Measurements from ENCODE around the gene CR1L.
"Not testable (repeated sequence)": the region's sequence is repeated elsewhere in the genome, so short reads cannot be mapped to it uniquely, and the experiment has no call there.

The CR1L gene

GRCh38 chr1:207627496-207627895, 17.4 kb upstream of the CR1L start:
- no peak overlapping the region for H3K4me3 ChIP-seq (ENCODE audit: low read depth in 1 of 5, low read length in 5 of 5)
- H3K9me3 ChIP-seq (ENCODE audit: control insufficient read depth in 5 of 5, low read length in 5 of 5): no peaks in the 10 kb centered on the region
- peaks cover 0 to 4% (median 0%) of the 10 kb centered on the region in 5 donors for H3K4me1 ChIP-seq (ENCODE audit: control insufficient read depth in 5 of 5, insufficient read depth in 5 of 5, low read length in 5 of 5)
- H3K27ac ChIP-seq (ENCODE audit: low read depth, low read length): no peak overlapping the region
- H3K9ac ChIP-seq (ENCODE audit: low read length in 5 of 5): no peak overlapping the region
- H3K36me3 ChIP-seq (ENCODE audit: control insufficient read depth in 5 of 5, insufficient read depth in 5 of 5, low read length in 5 of 5): peaks cover 0 to 3% (median 0%) of the 10 kb centered on the region in 5 donors
- H3K27me3 ChIP-seq (ENCODE audit: control insufficient read depth in 5 of 5, insufficient read depth in 4 of 5, low read length in 5 of 5): no peaks in the 10 kb centered on the region

GRCh38 chr1:207628776-207629175, 16.2 kb upstream of the CR1L start:
- Histone ChIP-seq H3K4me1 (ENCODE audit: control insufficient read depth in 5 of 5, insufficient read depth in 5 of 5, low read length in 5 of 5) (peaks cover 0 to 4% (median 0%) of the 10 kb centered on the region in 5 donors), H3K9me3 (ENCODE audit: control insufficient read depth in 5 of 5, low read length in 5 of 5) (no peaks in the 10 kb centered on the region), H3K9ac (ENCODE audit: low read length in 5 of 5) (no peak overlapping the region), H3K36me3 (ENCODE audit: control insufficient read depth in 5 of 5, insufficient read depth in 5 of 5, low read length in 5 of 5) (peaks cover 0 to 3% (median 0%) of the 10 kb centered on the region in 5 donors), H3K4me3 (ENCODE audit: low read depth in 1 of 5, low read length in 5 of 5) (no peak overlapping the region), H3K27me3 (ENCODE audit: control insufficient read depth in 5 of 5, insufficient read depth in 4 of 5, low read length in 5 of 5) (no peaks in the 10 kb centered on the region), H3K27ac (ENCODE audit: low read depth, low read length) (no peak overlapping the region)

GRCh38 chr1:207631137-207631536, 13.8 kb upstream of the CR1L start:
- Histone ChIP-seq H3K4me1 (ENCODE audit: control insufficient read depth in 5 of 5, insufficient read depth in 5 of 5, low read length in 5 of 5) (peaks cover 0 to 4% (median 0%) of the 10 kb centered on the region in 5 donors), H3K36me3 (ENCODE audit: control insufficient read depth in 5 of 5, insufficient read depth in 5 of 5, low read length in 5 of 5) (peaks cover 0 to 3% (median 0%) of the 10 kb centered on the region in 5 donors), H3K27me3 (ENCODE audit: control insufficient read depth in 5 of 5, insufficient read depth in 4 of 5, low read length in 5 of 5) (no peaks in the 10 kb centered on the region), H3K9me3 (ENCODE audit: control insufficient read depth in 5 of 5, low read length in 5 of 5) (no peaks in the 10 kb centered on the region), H3K27ac (ENCODE audit: low read depth, low read length) (no peak overlapping the region), H3K4me3 (ENCODE audit: low read depth in 1 of 5, low read length in 5 of 5) (no peak overlapping the region), H3K9ac (ENCODE audit: low read length in 5 of 5) (no peak overlapping the region)

GRCh38 chr1:207633226-207633625, 11.7 kb upstream of the CR1L start:
- no peak overlapping the region for H3K4me3 ChIP-seq (ENCODE audit: low read depth in 1 of 5, low read length in 5 of 5)
- no peaks in the 10 kb centered on the region for H3K27me3 ChIP-seq (ENCODE audit: control insufficient read depth in 5 of 5, insufficient read depth in 4 of 5, low read length in 5 of 5)
- no peak overlapping the region for H3K9ac ChIP-seq (ENCODE audit: low read length in 5 of 5)
- peaks cover 0 to 3% (median 0%) of the 10 kb centered on the region in 5 donors for H3K36me3 ChIP-seq (ENCODE audit: control insufficient read depth in 5 of 5, insufficient read depth in 5 of 5, low read length in 5 of 5)
- no peaks in the 10 kb centered on the region for H3K9me3 ChIP-seq (ENCODE audit: control insufficient read depth in 5 of 5, low read length in 5 of 5)
- peaks cover 0 to 4% (median 0%) of the 10 kb centered on the region in 5 donors for H3K4me1 ChIP-seq (ENCODE audit: control insufficient read depth in 5 of 5, insufficient read depth in 5 of 5, low read length in 5 of 5)
- no peak overlapping the region for H3K27ac ChIP-seq (ENCODE audit: low read depth, low read length)

- H3K9ac ChIP-seq (ENCODE audit: low read length in 5 of 5); H3K27me3 ChIP-seq (ENCODE audit: control insufficient read depth in 5 of 5, insufficient read depth in 4 of 5, low read length in 5 of 5); H3K9me3 ChIP-seq (ENCODE audit: control insufficient read depth in 5 of 5, low read length in 5 of 5); H3K27ac ChIP-seq (ENCODE audit: low read depth, low read length); H3K36me3 ChIP-seq (ENCODE audit: control insufficient read depth in 5 of 5, insufficient read depth in 5 of 5, low read length in 5 of 5); H3K4me1 ChIP-seq (ENCODE audit: control insufficient read depth in 5 of 5, insufficient read depth in 5 of 5, low read length in 5 of 5); H3K4me3 ChIP-seq (ENCODE audit: low read depth in 1 of 5, low read length in 5 of 5): not testable (repeated sequence)
Observed at GRCh38 chr1:207633699-207634289, 11.1 kb upstream of the CR1L start.

GRCh38 chr1:207634293-207634692, 10.6 kb upstream of the CR1L start:
- not testable (repeated sequence) for H3K9me3 ChIP-seq (ENCODE audit: control insufficient read depth in 5 of 5, low read length in 5 of 5); H3K27me3 ChIP-seq (ENCODE audit: control insufficient read depth in 5 of 5, insufficient read depth in 4 of 5, low read length in 5 of 5); H3K9ac ChIP-seq (ENCODE audit: low read length in 5 of 5); H3K27ac ChIP-seq (ENCODE audit: low read depth, low read length); H3K4me1 ChIP-seq (ENCODE audit: control insufficient read depth in 5 of 5, insufficient read depth in 5 of 5, low read length in 5 of 5); H3K4me3 ChIP-seq (ENCODE audit: low read depth in 1 of 5, low read length in 5 of 5); H3K36me3 ChIP-seq (ENCODE audit: control insufficient read depth in 5 of 5, insufficient read depth in 5 of 5, low read length in 5 of 5)

- not testable (repeated sequence) for H3K27me3 ChIP-seq (ENCODE audit: control insufficient read depth in 5 of 5, insufficient read depth in 4 of 5, low read length in 5 of 5); H3K4me3 ChIP-seq (ENCODE audit: low read depth in 1 of 5, low read length in 5 of 5); H3K9ac ChIP-seq (ENCODE audit: low read length in 5 of 5); H3K9me3 ChIP-seq (ENCODE audit: control insufficient read depth in 5 of 5, low read length in 5 of 5); H3K27ac ChIP-seq (ENCODE audit: low read depth, low read length); H3K4me1 ChIP-seq (ENCODE audit: control insufficient read depth in 5 of 5, insufficient read depth in 5 of 5, low read length in 5 of 5); H3K36me3 ChIP-seq (ENCODE audit: control insufficient read depth in 5 of 5, insufficient read depth in 5 of 5, low read length in 5 of 5)
Observed at GRCh38 chr1:207635569-207636186, 9.3 kb upstream of the CR1L start.

GRCh38 chr1:207638487-207639145, 6.3 kb upstream of the CR1L start:
- H3K36me3 ChIP-seq (ENCODE audit: control insufficient read depth in 5 of 5, insufficient read depth in 5 of 5, low read length in 5 of 5); H3K27me3 ChIP-seq (ENCODE audit: control insufficient read depth in 5 of 5, insufficient read depth in 4 of 5, low read length in 5 of 5); H3K27ac ChIP-seq (ENCODE audit: low read depth, low read length); H3K9me3 ChIP-seq (ENCODE audit: control insufficient read depth in 5 of 5, low read length in 5 of 5); H3K9ac ChIP-seq (ENCODE audit: low read length in 5 of 5); H3K4me1 ChIP-seq (ENCODE audit: control insufficient read depth in 5 of 5, insufficient read depth in 5 of 5, low read length in 5 of 5); H3K4me3 ChIP-seq (ENCODE audit: low read depth in 1 of 5, low read length in 5 of 5): not testable (repeated sequence)

GRCh38 chr1:207639362-207639761, 5.6 kb upstream of the CR1L start:
- not testable (repeated sequence) for H3K36me3 ChIP-seq (ENCODE audit: control insufficient read depth in 5 of 5, insufficient read depth in 5 of 5, low read length in 5 of 5)

GRCh38 chr1:207644166-207644851, 624 bp upstream of the CR1L start:
- Histone ChIP-seq H3K27me3 (ENCODE audit: control insufficient read depth in 5 of 5, insufficient read depth in 4 of 5, low read length in 5 of 5) (no peaks in the 10 kb centered on the region), H3K36me3 (ENCODE audit: control insufficient read depth in 5 of 5, insufficient read depth in 5 of 5, low read length in 5 of 5) (no peaks in the 10 kb centered on the region), H3K4me1 (ENCODE audit: control insufficient read depth in 5 of 5, insufficient read depth in 5 of 5, low read length in 5 of 5) (peaks cover 0 to 15% (median 14%) of the 10 kb centered on the region in 5 donors), H3K27ac (ENCODE audit: low read depth, low read length) (no peak overlapping the region), H3K9ac (ENCODE audit: low read length in 5 of 5) (no peak overlapping the region), H3K4me3 (ENCODE audit: low read depth in 1 of 5, low read length in 5 of 5) (peak overlapping the region; percentile 70 to 86 (median 75)), H3K9me3 (ENCODE audit: control insufficient read depth in 5 of 5, low read length in 5 of 5) (no peaks in the 10 kb centered on the region)

More at GRCh38 chr1:207639362-207639761, 5.6 kb upstream of the CR1L start:
- not testable (repeated sequence) for H3K27ac ChIP-seq (ENCODE audit: low read depth, low read length); H3K27me3 ChIP-seq (ENCODE audit: control insufficient read depth in 5 of 5, insufficient read depth in 4 of 5, low read length in 5 of 5); H3K4me1 ChIP-seq (ENCODE audit: control insufficient read depth in 5 of 5, insufficient read depth in 5 of 5, low read length in 5 of 5); H3K4me3 ChIP-seq (ENCODE audit: low read depth in 1 of 5, low read length in 5 of 5); H3K9me3 ChIP-seq (ENCODE audit: control insufficient read depth in 5 of 5, low read length in 5 of 5); H3K9ac ChIP-seq (ENCODE audit: low read length in 5 of 5)

Measured in subcutaneous abdominal adipose tissue (tissue), 5 donors.